Measurements from ENCODE around the gene RIC8A.
"Not testable (repeated sequence)": the region's sequence is repeated elsewhere in the genome, so short reads cannot be mapped to it uniquely, and the experiment has no call there.

Gene RIC8A

DNA sequence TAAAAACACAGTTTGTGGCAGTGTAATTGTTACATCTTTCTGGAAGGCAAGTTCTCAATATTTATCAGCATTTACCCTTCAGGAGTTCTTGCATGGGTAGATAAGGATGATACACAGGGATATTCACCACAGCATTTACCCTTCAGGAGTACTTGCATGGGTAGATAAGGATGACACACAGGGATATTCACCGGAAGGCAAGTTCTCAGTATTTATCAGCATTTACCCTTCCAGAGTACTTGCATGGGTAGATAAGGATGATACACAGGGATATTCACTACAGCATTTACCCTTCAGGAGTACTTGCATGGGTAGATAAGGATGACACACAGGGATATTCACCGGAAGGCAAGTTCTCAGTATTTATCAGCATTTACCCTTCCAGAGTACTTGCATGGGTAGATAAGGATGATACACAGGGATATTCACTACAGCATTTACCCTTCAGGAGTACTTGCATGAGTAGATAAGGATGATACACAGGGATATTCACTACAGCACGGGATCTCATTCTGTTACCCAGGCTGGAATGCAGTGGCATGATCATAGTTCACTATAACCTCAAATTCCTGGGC is 13.2 kb downstream of the RIC8A start:
- not testable (repeated sequence) for DNase-seq

DNA sequence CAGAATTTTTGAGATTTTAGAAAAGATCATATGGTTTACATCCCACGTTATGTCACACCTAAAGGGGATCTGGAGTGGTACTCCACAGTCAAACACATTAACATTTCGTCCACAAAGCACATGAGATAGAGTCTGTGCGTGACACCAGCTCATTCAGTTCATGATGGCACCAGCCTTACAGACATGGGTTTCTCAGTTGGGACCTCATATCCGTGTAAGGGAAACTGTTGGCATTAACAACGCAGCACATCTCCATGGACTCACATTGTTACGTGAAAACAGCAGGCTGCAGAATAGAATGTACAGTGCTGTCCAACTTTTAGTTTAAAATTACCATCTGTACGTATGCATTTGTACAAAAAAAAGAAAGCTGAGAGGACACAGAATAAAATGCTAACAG is 14.0 kb downstream of the RIC8A start:
- DNase-seq: no peak

DNA sequence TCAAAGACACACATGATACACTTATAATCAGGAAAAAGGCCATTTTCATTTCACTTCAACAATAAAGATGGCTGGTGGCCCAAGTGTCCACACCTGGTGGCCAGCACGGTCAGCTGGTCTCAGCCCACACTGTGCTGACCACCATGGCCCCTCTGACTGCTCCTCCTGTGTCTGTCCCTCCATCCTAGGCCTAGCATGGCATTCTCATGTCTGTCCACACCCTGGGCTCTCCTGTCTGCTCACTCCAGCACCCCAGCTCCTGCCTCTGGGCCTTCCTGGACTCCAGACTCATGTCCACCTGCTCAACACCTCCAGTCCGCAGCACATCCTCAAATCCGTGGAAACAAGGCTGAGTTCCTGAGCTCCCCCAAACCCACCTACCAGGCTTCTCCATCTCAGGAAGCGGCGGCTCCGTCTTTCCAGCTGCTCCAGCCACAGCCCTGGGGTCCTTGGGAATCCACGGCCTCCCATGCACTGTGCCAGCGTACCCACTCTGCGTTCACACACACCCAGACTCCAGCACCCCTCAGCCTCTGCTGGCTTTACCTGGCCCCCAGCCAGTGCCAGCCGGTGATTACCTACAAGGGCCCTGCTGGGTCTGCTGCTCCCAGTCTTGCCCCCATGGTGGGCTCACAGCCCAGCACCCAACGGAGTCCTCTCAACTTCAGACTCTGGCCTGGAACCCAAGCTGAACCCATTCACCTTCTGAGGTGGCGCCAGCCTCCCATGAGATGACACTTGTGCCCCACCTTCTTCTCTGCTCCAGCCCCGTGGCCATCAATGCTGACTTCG is 14.7 kb downstream of the RIC8A start:
- no peak for DNase-seq

DNA sequence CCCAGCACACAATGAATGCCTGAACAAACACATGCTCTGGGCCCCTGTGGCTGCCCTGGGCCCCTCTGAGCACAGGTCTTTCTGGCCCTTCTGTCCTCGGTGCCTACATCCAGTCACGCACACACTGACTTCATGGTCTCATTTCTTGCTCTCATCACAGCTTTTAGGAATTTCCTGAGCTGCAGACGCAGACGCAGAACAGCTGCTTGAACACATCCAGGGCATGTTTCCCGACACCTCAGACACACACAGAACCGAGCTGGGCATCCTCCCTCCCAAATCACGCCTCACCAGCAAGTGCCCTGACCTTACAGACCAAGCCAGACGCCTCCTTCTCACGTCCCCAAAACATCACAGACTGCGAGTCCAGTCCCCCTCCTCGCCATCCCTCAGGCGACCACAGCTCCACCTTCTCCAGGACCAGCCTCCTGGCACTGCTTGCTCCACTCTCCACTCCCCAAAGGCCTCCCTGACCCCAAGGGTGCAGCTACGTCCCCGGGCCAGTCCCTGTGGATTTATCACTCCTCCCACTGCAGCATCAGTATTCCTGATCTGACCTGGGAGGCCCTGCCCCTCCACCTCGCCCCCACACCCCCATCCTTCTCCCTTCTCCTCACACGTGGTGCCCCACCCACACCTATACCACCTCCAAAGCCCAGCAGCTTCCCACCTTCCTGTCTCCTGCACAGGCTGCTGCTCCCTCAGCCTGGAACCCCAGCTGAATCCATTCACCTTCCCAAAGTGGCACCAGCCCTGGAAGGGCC is 15.7 kb downstream of the RIC8A start:
- no peak for DNase-seq

DNA sequence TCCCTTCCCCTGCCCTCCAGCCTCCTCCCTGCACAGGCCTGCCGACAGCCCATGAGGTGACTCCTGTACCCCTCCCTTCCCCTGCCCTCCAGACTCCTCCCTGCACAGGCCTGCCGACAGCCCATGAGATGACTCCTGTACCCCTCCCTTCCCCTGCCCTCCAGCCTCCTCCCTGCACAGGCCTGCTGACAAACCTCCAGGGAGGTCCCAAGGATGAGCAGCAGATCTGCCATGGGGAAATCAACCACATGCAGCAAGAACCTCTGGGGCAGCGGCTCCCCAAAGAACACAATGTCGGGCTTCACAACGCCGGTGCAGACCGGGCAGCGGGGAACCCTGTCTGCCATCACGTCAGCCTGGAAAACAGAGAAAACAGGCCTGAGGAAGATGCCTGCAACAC is 16.4 kb downstream of the RIC8A start:
- no peak for DNase-seq

- DNase-seq: no peak
Measured at GRCh38 chr11:224424-224823, 16.9 kb downstream of the RIC8A start.

DNA sequence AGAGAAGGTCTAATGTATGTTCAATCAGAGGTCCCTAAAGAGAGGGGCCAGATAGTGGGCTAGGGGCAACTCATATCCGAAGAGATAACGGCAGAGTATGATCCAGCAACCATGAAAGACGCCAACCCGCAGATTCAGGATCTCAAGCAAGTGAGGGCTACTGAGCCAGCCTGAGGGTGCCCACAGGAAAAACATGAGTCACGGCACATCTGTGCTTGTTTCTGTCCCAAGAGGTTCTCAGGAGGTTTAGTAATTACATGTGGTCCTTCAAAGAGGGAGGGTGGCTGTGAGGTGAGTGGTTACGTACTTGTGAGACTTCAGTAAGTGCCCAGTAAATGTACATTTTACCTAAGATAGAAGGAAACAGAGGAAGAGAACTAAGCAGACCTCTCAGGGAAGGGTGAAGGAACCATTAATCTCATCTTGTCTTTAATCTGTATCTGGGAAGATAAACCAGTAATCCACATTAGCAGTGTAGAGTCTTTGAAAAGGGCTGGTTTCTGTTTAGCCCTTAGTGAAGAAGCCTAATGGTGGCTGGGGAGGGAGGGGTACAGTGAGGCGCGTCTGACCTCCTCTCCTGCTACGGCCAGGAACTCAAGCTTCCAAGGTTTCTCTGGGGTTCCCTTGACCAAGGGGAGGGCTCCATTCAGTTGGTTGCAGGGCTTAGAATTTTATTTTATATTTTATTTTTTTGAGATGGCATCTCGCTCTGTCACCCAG is 18.4 kb downstream of the RIC8A start:
- peak; percentile 27 for DNase-seq

GRCh38 chr11:227824-228379 is 20.4 kb downstream of the RIC8A start:
- no peak for DNase-seq

GRCh38 chr11:230431-230830 is 22.9 kb downstream of the RIC8A start:
- no peak for DNase-seq

DNA sequence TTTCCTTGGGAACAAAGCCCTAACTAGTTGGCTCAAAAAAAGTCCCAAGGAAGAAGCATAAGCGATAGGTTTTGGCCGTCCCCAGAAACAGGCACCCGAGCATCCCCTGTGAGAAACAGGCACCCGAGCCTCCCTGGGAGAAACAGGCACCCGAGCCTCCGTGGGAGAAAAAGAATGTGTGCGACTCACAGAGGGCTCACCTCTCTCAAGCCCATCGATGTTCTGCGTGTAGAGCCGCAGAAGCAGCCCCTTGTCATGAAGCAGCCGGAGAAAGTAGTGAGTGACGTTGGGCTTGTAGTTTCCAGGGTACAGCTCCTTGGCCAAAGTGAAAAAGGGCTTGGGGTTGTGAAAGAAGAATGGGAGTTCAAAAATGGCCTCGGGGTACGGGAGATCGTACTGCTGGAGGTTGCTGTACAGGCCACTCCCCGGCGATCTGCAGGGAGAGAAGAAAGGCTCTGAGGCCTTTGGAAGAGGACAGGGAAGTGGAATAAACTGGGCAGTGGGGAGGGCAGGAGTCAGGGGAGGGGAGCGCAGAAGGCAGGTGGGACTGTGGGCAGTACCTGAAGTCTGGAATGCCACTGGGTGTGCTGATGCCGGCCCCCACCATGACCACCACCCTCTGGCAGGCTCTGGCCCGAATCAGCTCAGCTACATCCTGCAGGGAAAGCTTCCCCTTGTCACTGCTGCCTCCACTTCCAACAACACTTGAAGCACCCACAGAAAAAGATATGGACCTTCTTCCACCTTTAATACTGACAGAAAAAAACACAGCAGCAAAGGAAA is 25.5 kb downstream of the RIC8A start:
- DNase-seq: no peak

- no peak for DNase-seq
Measured at GRCh38 chr11:235180-235579, 27.7 kb downstream of the RIC8A start.

DNA sequence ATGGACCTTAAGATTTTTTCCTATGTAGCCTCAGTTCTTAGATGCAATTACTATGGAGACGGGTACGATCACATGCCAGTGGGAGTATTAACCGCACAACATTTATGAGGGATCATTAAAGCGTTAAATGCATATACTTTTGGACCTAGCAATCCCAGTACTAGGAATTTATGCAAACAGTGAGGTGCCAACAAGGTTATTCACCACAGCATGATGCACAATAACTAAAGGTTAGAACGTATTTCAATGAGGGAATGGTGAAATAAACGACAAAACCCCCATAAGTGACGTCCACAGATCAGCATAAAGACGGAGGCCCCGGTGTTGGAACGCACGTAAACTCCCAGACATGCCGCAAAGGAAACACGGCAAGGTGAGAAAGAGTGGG is 28.1 kb downstream of the RIC8A start:
- no peak for DNase-seq

DNA sequence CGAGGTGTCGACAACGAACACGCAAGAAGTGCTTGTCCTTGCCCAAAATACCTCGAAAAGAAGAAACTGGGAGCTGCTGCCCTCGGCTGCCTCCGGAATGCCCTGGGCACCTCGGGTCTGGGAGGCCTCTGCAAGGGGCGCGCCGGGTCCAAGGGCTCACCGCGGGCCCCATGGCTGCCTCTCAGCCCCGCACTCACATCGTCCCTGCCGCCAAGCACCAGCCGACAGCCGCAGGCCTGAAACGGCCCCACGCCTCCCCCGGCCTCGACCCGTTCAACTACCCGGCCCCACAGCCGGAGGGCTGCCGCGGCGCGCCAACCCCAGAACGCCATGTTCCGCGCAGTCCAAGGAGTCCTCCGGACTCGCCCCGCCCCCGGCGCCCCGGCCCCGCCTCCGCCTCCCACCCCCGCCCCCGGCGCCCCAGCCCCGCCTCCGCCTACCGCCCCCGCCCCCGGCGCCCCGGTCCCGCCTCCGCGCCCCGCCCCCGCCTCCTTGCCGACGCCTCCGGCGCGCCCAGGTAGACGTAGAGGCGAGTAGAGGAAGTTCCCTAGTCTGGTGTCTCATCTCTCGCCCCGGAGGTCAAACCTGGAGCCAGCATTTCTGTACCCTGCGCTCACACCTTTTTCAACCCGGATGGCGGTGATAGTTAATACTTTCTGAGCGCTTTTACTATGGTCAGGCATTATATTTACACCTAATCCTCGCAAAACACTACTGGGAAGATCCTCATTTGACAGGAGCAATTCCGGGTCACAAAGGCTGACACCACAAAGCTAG is 28.7 kb downstream of the RIC8A start, which contains the start of gene SIRT3:
TSS of gene SIRT3 (minus strand) at position 346 of the 777 bp plus-strand sequence. CDS start at position 332, 14 bp downstream.
- DNase-seq: peak; percentile 76

DNA sequence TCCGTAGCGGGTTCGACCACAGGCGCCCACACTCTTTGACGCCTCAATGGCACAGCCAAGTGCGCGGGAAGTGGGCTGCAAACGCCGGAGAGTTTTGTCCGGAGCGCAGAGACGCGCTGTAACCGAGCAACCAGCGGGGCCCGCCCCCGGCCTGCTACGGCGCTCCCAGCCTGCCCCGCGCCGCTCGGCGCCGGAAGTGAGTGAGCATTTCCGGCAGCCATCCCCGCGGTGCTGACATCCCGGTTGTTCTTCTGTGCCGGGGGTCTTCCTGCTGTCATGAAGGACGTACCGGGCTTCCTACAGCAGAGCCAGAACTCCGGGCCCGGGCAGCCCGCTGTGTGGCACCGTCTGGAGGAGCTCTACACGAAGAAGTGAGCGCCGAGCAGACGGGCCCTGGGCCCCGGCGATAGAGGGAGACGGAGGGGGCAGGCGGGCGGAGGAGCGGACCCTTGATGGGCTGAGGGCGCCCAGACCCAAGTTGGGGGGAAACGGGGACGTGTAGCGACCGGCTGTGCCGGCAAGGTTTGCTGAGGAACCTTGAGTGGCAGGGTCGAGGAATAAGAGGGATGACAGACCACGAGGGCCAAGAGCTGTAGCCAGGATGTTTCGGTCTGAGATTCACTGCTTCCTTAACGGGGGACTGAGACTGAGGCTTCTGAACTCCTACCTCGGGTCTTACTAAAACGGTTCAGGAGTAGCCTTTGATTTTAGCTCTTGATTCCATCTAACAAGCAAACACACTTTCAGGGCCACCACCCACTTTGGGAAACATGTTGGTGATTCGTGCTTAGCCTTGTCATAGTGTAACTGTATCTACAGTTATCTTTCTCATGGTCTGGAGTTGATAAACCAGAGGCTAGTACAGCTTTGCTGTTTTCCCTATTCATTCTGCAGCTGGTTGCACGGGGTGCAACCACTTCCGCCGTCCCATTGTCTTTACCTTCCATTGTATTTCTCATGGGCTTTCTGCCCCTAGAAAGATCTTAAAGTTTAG is 29.6 kb downstream of the RIC8A start, which contains the start of gene PSMD13:
TSS of gene PSMD13 (plus strand) at position 203 of the 994 bp plus-strand sequence. CDS start at position 277, 74 bp downstream.
- DNase-seq: peak; percentile 85

DNA sequence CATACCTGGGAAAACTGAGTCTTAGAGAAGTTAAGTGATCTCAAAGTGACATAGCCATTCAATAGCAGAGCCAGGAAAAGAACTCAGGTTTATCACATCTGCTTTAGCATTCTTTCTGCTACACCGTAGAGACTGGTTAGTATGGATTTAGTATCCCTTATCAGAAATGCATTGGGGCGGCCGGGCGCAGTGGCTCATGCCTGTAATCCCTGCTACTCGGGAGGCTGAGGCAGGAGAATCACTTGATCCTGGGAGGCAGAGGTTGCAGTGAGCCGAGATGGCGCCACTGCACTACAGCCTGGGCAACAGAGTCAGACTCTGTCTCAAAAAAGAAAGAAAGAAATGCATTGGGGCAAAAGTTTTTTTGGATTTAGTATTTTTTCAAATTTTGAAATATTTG is 30.8 kb downstream of the RIC8A start:
- DNase-seq: not testable (repeated sequence)

DNA sequence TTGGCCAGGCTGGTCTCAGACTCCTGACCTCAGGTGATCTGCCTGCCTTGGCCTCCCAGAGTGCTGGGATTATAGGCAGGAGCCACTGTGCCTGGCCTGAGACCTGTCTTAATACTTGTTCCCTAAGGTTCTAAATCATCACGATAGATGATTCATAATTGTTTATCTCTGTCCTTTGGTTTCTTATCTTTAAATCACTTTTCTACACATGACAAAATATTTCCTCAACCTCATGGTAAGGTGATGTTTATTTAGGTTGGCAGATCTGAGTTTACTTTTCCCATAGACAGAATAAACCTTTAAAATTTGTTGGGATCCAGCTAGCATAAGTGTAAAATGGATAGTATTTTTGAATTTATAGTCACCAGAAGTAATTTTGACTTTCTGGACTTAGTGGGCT is 32.8 kb downstream of the RIC8A start:
- no peak for DNase-seq

- no peak for DNase-seq
Measured at GRCh38 chr11:241634-242033, 34.1 kb downstream of the RIC8A start.

DNA sequence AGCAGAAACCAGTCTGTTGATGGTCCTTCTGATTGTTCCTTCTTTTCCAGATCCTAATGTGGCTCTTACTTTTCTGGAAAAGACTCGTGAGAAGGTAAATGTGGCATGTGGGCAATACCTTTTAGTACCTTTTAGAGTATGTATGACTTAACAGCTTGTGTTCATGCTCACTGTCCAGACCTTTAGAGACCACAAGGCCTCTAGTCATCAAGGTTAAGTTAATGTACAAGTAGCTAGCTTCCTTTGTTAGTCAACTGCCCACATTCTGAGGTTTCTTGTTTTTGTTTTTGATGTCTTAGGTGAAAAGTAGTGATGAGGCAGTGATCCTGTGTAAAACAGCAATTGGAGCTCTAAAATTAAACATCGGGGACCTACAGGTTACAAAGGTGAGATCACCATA is 36.9 kb downstream of the RIC8A start:
- DNase-seq: no peak

DNA sequence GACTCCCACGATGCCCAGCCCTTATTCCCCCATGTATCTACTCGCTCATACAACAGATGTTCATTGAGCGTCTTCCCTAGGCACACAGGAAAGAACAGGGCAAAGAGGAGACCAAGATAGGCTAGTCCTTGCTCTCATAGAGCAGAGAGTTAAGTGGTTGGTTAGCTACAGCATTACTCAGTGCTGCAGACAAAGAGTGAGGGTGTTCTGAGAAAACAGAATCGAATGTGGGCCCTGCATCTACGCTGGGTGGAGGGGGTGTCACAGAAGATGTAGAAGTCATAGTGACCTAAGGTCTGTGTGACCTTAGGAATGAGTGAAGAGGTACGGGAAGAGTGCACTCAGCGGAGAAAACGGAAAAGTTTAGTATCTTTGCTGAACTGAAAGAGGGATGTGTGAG is 41.6 kb downstream of the RIC8A start:
- no peak for DNase-seq

- no peak for DNase-seq
Measured at GRCh38 chr11:250274-250673, 42.8 kb downstream of the RIC8A start.
